HL-60 (cell line): ENCODE results near the gene VPS13C.

ENCODE experiments used
- CTCF ChIP-seq: IDR thresholded peaks from one replicate; pipeline ENCODE4 v1.5.1; 2011; ENCODE audit warnings: low read length, control low read depth, inconsistent platforms; ENCODE audit not compliant: insufficient read depth
- GABPA ChIP-seq: IDR thresholded peaks from 2 replicates; pipeline ENCODE4 v1.6.1; 2012; ENCODE audit warnings: low read depth
- POLR2AphosphoS5 ChIP-seq: IDR thresholded peaks from 2 replicates; pipeline ENCODE4 v1.6.1; 2012; ENCODE audit warnings: low read depth
- REST ChIP-seq: IDR thresholded peaks from 2 replicates; pipeline ENCODE4 v1.6.1; 2012; ENCODE audit warnings: low read depth; ENCODE audit not compliant: insufficient replicate concordance
- SPI1 ChIP-seq: IDR thresholded peaks from 2 replicates; pipeline ENCODE4 v1.6.1; 2012; ENCODE audit warnings: low read depth, mild to moderate bottlenecking, borderline replicate concordance

GRCh38 chr15:62099094-62099601 is 38.9 kb upstream of the VPS13C start:
- no peak for TF ChIP-seq POLR2AphosphoS5
- TF ChIP-seq REST = no peak
- no peak for TF ChIP-seq CTCF
- no peak for TF ChIP-seq SPI1
- TF ChIP-seq GABPA = no peak
